NCI-H146 treated with DMSO at 0.1 percent for 48 hours (cell line): ENCODE measurements around the gene PBXIP1.
A peak's percentile ranks its signal among the peaks of the same experiment; 100 is the strongest.

Experiments used
- DNase-seq: peaks from one replicate; lab custom pipeline; 2025; ENCODE audit not compliant: unreplicated experiment; lab: John Stamatoyannopoulos, UW

Gene PBXIP1, protein sequence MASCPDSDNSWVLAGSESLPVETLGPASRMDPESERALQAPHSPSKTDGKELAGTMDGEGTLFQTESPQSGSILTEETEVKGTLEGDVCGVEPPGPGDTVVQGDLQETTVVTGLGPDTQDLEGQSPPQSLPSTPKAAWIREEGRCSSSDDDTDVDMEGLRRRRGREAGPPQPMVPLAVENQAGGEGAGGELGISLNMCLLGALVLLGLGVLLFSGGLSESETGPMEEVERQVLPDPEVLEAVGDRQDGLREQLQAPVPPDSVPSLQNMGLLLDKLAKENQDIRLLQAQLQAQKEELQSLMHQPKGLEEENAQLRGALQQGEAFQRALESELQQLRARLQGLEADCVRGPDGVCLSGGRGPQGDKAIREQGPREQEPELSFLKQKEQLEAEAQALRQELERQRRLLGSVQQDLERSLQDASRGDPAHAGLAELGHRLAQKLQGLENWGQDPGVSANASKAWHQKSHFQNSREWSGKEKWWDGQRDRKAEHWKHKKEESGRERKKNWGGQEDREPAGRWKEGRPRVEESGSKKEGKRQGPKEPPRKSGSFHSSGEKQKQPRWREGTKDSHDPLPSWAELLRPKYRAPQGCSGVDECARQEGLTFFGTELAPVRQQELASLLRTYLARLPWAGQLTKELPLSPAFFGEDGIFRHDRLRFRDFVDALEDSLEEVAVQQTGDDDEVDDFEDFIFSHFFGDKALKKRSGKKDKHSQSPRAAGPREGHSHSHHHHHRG

DNA sequence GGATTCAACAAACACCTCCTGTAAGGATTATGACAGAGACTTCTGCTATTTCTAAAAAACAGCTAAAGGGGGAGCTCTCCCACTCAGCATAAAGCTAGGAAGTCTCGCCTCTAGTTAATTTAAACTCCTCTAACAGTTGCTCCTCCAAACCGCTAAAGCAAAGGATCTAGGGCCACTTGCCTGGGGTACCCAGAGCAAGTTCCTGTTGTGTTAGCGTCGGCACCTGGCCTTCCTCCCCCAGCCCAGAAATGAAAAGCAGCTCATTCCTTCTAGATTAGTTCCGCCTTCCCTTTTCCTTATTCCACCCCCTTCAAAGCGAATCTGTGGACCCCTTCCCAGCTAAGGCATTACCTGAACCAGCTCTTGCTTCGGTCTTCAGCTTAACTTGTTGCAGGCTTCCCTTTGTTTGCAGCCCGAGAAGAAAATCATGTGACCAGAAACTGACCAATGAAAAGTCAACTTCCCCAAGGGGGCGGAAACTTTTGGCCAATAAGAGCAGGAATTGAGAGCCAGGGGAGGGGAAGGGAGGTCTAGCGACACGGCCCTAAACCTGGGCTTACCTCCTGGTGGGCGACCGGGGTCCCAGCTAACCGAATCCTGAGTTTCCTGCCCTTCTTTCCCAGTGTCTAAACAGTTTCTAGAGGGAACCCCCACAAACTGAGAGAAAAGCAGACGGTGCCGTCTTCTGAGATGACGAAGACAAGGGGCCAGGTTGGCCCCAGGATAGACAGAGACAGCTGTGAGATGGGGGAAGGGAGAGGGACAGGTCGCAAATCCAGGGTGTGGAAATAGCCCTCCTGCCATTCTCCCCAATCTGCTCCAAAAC, at the start of gene PBXIP1:
Gene PBXIP1, minus strand, starts transcription at position 382 of the 826 bp plus-strand sequence. CDS start 2,378 bp downstream, outside the sequence.
- peak; percentile 92 for DNase-seq

DNA sequence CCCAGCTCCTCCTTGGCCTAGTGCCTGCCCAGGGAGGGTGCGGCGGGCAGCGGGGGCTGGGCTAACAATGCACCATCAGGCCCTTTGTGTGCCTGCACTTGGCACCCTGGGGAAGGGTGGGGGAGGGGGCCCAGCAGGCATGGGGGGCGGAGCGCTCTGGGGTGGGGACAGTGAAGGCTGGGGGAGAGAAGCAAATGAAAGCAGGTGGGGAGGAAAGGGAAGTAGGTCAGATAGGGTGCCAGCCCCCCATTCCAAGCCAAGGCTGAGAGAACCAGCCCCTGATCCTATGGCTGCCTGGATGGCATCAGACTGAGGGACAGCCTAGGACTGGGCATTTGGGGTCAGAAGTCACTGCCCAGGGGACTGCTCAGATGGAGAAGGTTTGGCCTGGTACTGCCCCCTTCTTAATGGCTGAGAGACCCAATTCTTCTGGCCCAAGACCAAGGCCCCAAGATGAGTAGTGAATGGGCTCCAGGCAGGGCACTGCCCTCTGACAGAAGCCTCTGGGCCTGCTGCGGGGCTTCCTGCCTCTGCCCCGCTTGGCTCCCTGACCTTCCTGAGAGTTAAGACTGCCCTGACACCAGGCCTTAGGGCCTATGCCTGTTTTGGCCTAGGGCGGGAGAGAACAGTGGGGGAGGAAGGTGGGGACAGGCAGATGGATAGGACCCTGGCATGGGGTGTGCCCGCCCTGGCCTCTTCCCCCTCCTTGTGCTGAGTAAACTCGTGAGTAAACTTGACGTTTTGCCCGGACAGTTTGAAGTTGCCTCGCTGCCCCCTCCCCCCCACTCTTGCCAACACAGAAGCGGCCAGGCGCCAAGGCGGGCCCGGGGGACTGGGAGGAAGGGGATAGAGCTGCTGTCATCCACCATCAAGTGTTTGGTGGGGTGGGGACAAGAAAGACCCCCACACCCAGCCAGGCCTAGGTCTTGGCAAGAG, 49.4 kb upstream of the PBXIP1 start:
- DNase-seq, result no peak

DNA sequence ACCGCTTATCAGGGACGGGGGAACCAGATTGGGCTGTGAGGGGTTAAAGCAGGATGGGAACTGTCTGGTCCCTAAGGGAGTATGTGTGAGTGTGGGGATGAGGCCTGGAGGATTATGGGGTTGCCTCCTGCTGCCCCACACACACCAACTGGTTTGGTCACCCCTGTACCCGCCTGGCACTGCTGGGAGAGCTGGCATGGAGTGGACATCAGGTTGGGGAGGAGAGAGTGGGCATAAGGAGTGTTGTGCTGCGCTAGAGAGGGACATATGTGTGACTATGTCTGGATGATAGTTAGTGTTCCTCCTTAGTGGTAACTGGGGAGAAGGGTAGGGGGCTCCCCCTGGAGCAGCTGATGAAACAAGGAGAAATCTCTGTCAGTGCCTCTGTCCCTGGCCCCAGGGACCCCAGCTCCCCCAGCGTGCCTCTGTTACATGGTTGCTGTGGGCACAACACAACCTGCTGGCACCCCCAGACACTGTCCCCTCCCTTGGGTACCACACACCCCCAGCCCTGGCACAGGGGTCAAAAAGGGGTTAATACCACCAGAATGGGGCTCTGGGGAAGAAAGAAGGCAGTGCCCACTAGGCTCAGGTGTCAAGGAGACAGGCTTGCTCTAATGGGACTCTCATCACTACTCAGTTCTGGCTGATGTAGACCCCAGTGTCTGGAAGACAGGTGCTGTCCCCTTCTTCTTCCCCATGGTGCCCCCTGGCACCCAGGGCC, 48.6 kb upstream of the PBXIP1 start:
- no peak for DNase-seq

DNA sequence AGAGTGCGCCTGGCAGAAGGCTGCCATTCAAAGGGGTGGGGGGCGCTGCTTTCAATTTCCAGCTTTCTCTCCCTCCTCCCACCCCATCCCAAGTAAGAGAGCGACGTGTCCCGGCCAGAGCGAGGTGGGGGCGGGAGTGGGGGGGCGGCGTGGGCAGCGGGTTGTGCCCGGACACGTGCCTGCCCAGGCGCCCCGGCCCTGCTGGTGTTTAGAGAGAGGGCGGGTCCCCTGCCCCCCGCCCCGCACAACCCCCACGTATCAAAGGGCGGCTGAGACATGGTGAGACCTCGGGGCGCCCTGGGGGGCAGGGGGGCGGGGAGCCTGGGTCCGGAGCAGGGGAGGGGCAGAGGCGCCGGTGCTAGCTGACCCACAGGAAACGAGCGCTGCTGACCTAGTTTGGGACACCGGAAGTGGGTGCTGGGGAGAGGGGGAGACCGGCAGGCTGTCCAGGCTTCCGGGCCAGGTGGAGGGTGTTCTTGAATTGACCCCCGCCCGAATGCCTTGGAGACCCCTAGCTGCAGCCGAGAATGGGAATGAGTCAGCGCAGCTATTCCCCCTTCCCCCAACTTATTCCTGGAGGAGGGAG, 48.0 kb upstream of the PBXIP1 start:
- no peak for DNase-seq

DNA sequence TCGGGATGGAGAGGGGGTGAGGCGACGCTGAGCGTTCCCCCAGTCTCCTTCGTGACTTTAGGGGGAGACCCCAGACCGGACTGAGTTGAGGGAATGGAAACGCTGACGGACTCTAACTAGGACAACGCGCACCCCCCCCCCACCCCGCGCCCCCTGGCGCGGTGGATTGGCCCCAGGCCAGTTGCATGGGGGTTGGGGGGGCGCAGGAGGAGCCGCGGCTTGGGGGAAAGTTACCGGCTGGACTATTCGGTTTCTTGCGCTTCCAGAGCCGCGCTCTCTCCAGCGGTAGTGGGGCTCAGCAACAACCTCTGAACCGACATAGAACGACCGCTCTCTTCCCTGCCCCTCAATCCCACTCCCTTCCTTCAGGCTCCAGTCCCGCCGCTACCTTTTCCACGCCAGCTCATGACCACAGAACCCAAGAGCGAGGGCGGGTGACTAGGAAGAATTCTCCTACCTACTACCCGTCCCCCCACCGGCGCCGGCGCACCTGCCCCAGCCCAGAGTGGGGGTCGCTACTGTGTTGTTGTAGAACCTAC, 47.4 kb upstream of the PBXIP1 start:
- DNase-seq, result peak; percentile 31

DNA sequence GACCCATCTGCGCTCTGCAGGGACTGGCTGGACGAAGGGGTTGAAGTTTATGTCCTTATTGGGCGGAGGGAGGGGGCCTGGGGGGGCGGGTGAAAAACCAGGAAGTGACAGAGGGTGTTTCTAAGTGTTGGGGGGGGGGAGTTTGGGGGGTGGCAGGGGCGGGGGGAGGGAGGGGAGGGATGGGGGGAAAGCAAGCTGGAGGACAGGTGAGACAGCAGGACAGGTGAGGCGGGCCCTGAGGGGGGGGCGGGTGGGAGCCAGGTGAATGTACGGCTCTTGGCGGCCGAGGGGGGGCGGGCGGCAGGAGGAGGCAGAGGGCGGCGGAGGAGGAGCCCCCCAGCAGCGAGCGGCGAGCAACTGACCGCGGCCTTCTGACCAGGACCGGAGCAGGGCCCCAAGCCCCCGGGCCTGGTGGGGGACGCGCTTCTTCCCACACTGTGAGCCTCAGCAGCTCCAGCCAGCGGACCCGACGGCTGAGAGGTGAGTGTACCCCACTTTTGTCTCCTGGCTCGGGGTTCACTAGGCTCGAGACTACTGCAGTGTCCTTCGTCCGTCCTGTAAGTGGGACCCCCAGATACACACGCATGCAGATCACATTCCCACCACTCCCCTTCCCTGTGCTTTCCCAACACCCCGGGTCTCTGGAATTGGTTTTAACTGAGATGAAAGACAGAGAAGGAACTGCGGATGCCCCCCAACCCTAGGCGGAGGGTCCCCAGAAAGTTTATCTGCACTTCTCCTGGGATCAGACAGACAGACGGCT, 46.7 kb upstream of the PBXIP1 start, which contains the start of gene ZBTB7B:
Gene ZBTB7B, plus strand, starts transcription at position 339 of the 763 bp plus-strand sequence. CDS start 11,859 bp downstream, outside the sequence.
- peak; percentile 79 for DNase-seq

DNA sequence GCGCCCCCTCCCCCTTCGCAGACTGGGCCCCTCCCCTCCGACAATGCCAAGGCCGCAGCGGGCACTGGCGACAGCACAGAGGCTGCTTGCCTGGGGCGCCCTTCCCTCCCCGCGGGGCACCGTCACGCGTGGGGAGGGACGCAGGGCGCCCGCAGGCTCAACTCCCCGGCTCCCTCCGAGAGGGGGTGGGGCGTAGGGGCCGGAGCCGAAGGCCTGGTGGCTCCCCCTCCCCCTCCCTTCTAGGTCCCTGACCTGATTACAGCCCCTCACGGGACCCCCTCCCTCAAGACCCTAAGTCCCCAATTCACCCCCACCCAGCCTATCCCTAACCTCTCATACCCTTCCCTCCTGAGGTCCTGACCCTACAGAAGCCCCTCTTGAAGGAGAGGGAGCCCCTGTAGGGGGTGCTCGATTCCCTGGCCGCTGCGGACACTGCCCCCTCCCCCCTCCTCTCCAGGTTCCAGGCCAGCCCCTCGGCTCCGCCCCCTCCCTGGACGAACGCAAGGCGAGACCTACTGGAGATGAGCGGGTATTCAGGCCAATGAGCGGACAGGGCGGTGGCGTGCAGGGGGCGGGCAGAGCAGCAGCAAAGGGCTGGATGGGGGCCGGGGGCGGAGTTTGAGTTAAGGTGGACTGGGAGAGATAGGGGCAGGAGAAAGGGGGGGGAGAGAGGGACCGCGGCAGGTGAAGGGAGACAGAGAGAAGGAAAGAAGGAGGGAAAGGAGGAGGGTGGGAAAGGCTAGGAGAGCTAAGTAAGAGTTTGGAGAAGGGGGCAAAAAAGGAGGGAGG, 46.0 kb upstream of the PBXIP1 start:
- peak; percentile 98 for DNase-seq

DNA sequence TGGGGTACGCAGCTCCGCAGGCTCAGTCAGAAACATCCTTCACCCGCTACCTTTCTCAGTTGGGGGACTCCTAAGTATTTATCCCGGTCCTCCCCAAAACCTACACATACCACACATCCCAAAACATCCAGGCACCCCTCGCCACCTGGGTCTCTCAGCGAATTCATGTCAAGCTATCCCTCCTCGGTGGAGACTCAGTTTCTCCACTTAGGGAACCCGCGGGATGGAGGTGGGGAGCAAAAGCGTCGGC, 45.5 kb upstream of the PBXIP1 start:
- peak; percentile 65 for DNase-seq

DNA sequence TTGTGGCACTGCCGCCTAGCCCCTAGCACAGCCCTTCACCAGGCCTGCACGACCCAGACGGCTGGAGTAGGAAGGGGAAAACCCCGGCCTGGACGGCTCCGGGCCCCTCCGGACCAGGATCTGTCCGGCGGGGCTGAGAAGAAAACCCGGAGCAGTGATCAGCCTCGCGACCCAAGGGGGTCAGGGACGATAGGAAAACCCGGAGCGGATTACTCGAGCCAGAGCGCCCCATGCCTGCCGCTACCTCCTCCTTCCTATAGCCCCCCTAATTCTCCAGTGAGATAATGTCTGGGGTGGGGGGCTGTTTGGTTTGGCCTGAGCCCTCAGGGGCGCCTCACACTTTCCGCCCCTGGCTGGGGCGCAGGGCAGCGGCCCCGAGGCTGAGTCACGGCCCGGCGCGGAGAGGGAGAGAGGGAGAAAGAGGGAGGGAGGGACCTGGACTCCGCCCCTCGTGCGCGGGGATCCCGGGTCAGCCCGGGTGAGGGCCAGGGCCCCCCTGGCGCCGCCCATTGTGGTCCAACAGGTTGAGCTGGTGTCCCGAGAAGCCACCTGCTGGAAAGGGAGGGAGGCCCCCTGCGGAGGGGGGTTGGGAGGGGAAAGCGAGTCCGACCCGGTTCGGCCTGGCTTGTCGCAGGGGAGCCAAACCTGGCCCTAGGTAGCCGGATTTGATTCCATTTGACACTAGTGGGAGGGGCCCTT, 45.0 kb upstream of the PBXIP1 start:
- DNase-seq, result peak; percentile 75

DNA sequence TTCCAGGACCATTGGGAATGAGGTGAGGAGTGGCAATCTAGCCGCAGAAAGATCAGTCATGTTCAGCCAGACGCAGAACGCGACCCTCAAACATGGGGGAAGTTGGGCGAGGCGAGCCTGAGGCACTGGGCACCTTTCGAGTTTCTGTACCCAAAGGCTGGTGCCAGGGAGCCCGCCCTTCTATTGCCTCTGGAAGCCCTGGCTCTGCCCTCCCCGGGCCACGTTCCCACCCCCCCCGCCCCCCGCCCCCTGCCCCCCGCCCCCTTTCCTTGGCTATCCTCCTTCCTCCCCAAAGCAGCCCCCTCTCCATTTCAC, 44.5 kb upstream of the PBXIP1 start:
- DNase-seq, result no peak

DNA sequence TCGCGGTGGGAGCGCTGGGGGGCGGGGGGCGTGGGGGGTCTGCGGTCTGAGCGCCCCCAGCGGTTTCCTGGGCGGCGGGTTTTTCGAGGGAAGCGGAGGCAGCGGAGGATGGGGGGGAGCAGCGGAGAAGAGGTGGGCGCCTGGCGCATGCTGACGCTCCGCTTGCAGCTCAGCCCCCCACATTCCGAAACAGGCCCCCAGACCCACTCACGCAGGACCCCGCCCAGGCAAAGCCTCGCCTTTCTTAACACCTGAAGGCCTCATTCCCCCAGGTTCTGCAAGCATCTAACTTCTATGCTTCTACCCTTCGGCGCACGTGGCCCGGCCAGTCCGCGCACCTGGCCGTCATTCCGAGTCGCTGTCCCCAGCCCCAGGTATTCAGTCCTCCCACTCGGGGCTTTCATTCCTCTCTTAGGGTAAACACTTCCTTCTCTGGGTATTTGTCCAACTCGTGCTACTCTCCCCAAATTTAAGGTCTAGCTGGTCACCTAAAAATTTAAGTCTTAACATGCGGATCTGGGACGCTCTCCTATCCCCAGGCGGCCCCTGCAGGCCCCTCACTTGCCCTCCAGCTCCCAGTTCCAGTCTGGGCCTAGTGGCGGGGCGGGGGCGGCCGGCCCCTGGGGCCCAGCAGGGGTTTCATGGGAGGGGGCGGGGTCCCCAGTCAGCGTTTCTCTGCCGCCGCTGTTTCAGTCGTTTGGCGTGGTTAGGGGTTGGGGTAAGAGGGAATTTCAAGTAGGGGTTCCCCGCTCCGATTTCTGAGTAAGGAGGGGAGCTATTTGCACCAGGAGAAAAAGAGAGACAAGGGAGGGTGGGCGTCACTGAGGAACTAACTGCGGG, 43.9 kb upstream of the PBXIP1 start:
- DNase-seq, result peak; percentile 53

DNA sequence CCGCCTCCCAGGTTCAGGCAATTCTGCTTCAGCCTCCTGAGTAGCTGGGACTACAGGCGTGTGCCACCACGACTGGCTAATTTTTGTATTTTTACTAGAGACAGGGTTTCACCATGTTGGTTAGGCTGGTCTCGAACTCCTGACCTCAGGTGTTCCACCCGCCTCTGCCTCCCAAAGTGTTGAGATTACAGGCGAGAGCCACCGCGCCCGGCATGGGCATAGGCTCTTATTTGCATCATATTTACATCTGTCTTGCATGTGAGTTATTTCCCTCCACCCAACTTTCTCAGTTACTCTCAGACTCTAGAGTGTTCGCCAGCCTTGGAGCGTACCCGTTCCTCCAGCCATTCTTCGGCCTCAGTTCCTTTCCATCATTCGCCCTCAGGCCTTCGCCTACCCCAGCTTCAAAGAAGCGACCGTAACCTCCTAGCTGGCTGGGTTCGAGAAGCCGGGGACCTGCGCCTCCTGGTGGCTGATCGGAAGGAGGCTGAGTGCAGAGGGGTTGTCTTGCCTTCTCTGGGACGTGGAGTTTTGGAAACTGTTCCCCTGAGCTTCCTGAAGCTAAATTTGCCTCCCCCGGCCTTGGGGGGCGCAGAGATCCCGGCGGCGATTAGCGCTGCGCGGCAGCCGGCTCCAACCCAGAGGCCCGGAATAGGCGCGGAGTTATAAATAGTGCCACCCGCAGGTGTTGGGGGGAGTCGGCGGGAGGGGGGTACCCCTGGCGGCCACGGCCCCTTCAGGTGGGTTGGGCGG, 43.1 kb upstream of the PBXIP1 start:
- DNase-seq, result peak; percentile 53

DNA sequence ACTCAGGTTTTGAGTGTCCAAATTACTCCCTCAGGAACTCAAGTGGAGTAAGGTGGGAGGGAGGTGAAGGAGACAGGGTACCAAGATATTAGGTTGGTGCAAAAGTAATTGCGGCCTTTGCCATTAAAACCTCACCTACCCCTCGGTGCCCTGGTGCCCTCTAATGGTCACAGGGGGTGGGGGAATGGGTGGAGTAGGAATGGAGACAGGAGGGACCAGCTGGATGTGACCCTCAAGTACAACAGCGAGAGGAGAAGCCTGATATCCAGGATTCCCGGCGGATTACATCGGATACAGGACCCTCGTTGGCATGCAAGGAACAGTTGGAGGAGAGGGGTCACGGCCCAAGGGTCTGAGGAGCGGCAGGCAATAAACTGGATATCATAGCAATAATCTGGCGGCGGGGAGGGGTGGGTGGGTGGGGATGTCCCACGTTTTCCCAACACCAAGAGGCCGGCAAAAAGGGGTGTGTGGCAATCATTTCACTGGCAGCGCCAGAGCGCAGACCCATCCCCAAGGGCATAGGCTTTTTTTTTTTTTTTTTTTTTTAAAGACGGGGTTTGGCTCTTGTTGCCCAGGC, 42.4 kb upstream of the PBXIP1 start:
- DNase-seq, result no peak

DNA sequence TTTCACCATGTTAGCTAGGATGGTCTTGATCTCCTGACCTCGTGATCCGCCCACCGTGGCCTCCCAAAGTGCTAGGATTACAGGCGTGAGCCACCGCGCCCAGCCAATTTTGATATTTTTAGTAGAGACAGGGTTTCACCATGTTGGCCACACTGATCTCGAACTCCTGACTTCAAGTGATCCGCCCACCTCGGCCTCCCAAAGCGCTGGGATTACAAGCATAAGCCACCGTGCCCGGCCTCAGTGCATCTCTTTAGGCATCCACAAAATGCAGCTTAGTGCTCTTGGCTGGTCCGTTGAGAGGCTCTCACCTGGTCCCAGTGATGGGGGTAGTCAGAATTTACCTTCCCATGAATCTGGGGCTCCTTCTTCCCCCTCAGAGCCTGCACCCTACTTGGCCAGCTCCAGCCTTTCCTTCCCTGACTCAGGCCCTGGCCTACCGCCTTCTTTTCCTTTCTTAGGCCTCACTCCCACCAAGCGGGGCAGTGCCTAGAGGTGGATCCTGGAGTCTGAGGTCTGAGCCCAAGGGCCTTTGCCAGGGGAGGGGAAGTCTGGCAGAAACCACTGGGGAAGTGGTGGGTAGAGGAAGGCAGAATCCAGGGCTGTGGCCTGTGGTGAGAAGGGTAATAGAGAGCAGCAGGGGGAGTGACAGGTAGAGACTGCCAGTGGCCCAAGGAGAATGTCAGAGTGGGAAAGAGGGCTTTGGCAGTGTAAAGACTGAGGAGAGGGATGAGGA, 41.2 kb upstream of the PBXIP1 start:
- no peak for DNase-seq
